ENCODE results near the gene ALDH1A3.

DNA sequence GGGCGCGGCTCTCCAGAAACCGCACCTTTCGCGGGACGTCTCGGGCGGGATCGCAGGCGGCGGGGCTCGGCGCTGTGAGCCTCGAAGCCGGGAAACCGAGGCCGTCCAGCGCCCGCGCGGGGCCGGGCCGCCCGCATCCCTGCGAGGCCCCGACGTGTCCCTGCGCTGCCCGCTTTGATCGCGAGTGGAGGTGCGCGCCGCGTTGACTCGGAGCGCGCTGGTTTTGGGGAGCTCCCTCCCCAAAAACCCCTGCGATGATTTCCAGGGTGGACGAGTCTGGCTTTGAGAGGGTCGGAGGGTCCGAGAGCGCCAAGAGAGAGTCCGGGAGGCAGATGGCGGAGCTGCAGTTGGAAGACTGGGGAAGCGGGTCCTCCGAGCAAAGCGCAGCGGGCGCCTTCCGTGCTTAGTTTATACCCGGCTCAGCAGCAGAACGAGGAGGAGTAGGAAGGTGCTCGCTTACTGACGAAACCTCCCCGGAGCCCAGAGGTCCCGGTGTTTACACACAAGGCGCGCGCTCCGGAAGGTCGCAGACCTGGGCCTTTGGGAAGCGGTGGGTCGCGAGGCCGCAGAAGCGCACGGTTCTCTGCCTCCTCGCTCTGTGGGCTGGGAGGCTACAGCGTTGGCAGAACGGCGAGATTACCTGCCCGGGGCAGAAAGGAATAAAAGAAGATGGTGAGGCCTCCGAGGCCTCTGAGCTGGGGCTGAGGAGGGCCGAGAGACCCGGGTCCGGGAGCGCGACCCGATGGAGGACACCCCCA, 687 bp downstream of the ALDH1A3 start:
- TF ChIP-seq, protein P1, sequence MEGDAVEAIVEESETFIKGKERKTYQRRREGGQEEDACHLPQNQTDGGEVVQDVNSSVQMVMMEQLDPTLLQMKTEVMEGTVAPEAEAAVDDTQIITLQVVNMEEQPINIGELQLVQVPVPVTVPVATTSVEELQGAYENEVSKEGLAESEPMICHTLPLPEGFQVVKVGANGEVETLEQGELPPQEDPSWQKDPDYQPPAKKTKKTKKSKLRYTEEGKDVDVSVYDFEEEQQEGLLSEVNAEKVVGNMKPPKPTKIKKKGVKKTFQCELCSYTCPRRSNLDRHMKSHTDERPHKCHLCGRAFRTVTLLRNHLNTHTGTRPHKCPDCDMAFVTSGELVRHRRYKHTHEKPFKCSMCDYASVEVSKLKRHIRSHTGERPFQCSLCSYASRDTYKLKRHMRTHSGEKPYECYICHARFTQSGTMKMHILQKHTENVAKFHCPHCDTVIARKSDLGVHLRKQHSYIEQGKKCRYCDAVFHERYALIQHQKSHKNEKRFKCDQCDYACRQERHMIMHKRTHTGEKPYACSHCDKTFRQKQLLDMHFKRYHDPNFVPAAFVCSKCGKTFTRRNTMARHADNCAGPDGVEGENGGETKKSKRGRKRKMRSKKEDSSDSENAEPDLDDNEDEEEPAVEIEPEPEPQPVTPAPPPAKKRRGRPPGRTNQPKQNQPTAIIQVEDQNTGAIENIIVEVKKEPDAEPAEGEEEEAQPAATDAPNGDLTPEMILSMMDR (IDR thresholded peaks at IDR 0.05), result no peak
- no peak for TF ChIP-seq POLR2A (IDR thresholded peaks at IDR 0.05)

Data from thyroid gland (tissue), 4 donors.